NCI-H510A treated with DMSO at 0.1 percent for 48 hours (cell line): Measurements from ENCODE around the gene SPSB1.
A peak's percentile ranks its signal among the peaks of the same experiment; 100 is the strongest.

ENCODE experiments used
- DNase-seq: peaks from one replicate; lab custom pipeline; 2025; lab: John Stamatoyannopoulos, UW

SPSB1 gene

DNA sequence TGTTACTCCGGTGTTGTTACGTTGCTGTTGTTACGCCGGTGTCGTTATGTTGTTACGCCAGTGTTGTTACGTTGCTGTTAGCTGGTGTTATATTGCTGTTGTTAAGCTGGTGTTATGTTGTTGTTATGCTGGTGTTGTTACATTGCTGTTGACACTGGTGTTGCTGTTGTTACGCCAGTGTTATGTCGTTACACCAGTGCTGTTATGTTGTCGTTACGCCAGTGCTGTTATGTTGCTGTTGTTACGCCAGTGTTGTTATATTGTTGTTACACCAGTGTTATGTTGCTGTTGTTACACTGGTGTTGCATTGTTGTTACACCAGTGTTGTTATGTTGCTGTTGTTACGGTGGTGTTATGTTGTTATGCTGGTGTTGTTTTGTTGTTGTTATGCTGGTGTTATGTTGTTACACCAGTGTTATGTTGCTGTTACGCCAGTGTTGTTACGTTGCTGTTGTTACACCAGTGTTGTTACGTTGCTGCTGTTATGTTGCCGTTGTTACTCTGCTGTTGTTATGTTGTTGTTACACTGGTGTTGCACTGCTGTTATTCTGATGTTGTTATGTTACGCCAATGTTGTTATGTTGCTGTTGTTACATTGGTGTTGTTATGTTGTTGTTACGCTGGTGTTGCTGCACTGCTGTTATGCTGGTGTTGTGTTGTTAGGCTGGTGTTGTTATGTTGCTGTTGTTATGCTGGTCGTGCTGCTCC is 32.5 kb upstream of the SPSB1 start:
- no peak for DNase-seq

DNA sequence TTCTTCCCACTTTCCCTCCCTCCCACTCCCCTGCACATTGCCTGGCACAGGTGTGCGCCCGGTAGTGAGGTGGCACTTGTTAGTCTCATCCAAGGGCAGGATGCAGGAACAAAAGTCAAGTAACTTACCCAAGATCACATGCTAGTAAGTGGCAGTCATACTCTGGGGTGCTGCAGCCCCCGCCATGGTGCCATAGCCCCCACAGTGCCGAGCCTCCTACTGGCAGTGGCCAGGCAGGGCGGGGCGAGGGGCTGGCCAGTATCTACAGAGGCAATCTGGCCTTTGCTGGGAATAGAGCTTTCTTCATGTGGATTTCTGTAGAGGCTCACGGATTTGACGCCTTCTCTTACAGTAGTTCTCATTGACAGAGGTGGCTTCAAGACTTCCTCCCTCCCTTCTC is 31.2 kb upstream of the SPSB1 start:
- no peak for DNase-seq

DNA sequence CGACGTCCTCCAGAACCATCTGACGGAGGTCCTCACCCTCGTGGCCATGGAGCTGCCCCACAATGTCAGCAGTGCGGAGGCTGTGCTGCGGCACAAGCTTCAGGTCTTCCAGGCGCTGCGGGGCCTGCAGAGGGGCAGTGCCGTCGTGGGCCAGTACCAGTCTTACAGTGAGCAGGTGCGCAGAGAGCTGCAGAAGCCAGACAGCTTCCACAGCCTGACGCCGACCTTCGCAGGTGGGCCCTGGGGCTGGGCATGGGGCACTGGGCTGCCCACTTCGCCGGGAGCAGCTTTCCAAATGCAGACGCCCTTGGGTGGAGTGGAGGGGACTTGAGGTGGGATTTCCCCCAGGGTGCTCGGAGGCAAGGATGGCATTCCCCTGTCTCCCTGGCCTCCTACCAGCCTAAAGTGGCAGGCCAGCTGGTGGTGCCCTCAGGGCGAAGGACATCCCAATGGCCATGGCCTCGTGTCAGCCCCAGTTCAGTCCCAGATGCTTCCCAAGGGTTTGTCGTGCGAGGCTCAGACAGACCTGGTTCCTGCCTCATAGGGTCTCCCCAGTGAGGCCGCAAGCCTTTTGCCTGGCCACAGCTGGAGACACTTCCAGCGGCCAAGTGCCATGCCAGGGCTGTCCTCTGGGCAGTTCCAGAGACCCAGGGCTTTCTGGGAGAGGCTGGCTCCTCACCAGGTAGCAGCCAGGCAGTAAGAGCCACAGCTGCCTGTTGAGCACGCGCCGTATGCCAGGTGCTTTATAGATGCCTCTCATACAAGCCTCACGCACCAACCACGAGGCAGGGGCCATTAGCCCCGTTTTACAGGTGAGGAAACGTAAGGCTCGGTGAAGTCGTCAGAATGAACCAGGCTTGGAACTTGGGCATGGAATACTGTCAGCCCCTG is 30.4 kb upstream of the SPSB1 start:
- DNase-seq: peak; percentile 43

DNA sequence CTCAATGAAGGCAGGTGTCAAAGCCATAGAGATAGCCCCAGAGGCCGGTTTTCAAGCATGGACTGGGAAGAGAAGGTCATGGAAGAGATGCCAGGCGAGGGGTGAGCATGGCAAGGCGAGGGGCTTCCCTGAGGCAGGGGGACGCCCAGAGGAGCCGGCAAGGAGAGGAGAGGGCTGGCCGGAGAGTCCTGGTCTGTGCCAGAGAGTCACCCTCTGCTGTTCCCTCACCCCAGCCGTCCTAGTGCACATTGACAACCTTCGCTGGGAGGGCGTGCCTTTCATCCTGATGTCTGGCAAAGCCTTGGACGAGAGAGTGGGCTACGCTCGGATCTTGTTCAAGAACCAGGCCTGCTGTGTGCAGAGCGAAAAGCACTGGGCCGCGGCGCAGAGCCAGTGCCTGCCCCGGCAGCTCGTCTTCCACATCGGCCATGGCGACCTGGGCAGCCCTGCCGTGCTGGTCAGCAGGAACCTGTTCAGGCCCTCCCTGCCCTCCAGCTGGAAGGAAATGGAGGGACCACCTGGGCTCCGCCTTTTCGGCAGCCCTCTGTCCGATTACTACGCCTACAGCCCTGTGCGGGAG is 29.3 kb upstream of the SPSB1 start:
- no peak for DNase-seq

DNA sequence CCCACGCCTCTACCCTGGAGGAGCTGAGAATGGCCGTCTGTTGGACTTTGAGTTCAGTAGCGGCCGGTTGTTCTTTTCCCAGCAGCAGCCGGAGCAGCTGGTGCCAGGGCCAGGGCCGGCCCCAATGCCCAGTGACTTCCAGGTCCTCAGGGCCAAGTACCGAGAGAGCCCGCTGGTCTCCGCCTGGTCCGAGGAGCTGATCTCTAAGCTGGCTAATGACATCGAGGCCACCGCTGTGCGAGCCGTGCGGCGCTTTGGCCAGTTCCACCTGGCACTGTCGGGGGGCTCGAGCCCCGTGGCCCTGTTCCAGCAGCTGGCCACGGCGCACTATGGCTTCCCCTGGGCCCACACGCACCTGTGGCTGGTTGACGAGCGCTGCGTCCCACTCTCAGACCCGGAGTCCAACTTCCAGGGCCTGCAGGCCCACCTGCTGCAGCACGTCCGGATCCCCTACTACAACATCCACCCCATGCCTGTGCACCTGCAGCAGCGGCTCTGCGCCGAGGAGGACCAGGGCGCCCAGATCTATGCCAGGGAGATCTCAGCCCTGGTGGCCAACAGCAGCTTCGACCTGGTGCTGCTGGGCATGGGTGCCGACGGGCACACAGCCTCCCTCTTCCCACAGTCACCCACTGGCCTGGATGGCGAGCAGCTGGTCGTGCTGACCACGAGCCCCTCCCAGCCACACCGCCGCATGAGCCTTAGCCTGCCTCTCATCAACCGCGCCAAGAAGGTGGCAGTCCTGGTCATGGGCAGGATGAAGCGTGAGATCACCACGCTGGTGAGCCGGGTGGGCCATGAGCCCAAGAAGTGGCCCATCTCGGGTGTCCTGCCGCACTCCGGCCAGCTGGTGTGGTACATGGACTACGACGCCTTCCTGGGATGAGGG is 28.5 kb upstream of the SPSB1 start:
- DNase-seq: no peak

DNA sequence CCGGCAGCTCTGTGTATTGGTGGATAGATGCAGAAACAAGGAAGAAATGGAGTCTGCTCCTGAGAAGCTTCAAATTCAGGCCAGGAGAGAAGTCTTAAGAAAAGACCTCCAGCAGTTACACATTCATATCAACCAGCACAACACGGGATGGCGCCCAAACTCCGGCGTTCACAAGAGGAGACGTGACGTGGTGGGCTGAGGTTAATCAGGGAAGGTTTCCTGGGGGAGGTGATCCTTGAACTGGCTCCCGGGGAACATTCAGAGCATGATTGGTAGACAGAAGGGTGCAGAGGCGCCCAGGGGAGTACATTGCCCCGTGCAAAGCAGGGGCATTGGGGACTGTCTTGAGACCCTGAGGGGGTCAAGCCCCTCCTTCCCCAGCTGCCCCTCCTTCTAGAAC is 27.7 kb upstream of the SPSB1 start:
- no peak for DNase-seq

DNA sequence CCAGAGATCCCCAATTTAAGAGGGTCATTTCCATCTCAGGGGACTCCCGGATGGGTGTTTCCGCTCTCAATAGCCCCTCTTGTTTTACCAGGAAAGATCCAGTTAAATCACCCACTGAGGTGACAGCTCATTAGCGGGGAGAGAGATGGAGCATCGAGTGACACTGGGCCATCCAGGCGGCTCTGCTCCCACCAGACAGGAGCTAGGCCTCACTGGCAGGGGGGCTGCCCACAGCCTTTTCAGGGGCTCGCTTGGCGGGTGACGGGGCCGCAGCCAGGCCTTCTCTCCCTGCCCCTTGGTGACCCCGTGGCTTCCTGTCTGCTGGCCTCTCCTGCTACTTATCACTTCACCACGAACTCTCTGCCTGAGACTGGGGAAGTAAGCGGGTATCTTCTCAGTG is 26.7 kb upstream of the SPSB1 start:
- no peak for DNase-seq

DNA sequence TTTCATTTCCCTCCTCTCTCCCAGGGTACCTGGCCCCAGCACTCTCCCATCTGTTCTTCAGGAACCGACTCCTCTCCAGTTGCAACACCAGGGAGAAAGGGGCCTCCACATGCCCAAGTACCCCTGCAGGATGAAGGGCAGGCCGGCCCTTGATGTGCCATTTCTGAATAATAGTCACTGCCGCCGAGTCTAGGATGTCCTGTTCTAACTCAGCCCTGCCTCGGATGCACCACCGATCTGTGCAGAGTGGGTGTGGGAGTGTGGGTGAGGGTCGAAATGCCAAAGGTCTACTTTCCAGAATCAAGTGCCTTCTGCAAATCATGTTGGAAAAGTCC is 25.4 kb upstream of the SPSB1 start:
- DNase-seq: no peak

DNA sequence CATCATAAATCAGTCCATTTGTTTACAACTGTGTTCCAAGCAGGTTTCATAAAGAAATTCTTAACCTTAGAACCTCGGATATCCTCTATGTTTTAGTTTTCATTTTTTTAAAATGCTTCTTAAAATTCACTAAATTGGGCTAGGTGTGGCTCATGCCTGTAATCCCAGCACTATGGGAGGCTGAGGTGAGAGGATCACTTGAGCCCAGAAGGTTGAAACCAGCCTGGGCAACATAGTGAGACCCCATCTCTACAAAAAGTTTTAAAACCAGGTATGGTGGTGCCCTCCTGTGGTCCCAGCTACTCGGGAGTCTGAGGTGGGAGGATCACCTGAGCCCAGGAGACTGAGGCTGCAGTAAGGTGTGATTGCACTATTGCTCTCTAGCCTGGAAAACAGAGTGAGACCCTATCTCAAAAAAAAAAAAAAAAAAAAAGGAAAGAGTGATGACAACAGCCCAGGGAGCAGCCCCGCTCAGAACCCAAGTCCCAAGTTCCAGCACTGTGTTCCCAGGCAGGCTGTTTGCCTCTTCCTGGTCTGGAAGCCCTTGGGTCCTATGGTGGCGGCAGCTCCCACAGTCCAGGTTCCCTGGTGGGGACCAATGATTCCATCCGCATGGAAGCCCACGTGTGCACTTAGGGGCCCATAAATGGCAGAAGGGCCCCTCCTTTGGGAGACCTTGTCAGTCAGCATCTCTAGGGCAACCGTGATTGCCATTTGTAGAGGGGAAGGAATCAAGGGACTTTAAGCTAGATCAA is 24.7 kb upstream of the SPSB1 start:
- DNase-seq: no peak

DNA sequence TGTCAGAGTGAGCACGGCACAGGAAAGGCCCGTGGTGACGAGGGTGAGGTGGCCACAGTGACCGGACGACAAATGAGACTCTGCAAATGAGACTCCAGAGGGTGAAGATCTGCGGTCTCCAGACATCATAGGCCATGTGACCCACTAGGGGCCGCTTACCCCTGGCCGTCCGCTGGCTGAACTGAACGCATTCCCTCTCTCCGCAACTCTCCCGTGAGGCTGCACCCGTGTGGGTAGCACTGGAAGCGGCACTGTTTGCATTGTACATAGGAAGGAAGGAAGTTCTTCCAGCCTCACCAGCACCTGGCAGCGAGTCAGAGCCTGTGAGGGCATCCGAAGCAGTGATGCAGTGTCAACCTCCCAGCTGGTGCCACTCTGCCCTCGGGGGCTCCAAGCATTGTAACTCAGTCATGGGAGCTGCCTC is 23.6 kb upstream of the SPSB1 start:
- peak; percentile 60 for DNase-seq

DNA sequence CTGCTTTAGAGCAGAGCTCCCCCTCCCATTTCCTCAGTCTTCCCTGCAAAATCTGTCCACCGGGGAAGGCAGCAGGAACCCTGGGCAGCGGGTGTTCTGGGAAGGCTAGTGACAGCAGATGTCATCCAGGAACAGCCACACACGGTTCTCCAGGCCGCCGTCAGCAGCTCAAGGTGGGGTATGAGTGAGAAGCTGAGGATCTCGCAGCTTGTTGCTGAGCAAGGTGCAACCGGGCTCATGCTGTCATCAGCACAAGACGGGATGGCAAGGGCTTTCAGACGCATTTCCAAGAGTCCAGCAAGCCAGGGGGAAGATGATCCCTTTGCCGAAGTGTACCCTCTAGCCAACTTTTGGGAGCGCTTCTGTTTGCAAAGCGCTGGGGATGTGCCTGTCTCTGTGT is 23.0 kb upstream of the SPSB1 start:
- DNase-seq: no peak

DNA sequence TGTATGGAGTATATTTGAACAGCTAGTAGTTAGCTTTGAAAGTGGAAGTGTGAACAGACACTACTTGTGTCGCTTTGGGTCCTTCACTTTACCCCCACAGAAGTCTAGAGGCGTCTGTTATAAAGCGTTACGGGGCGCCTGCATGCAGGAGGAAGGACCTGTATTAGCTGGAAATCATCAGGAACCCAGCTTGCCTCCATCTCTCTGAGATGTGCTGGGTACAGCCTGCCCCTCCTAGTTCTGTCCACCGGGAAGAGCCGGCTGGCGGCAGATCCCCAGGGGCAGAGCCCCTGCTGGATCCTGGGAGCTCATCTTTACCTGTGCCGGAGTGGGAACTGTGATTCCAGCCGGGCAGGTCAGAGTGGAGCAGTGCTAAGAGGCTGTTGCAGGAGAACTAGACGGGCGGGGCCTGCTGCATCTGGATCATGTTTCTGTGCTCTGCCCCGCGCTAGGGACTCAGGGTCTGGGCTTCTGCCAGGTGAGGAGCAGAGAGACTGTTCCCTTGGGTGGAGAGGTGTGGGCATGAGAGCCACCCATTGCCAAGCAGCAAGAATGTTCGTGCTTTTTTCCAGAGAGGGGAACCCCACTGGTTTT is 22.3 kb upstream of the SPSB1 start:
- DNase-seq: peak; percentile 99

DNA sequence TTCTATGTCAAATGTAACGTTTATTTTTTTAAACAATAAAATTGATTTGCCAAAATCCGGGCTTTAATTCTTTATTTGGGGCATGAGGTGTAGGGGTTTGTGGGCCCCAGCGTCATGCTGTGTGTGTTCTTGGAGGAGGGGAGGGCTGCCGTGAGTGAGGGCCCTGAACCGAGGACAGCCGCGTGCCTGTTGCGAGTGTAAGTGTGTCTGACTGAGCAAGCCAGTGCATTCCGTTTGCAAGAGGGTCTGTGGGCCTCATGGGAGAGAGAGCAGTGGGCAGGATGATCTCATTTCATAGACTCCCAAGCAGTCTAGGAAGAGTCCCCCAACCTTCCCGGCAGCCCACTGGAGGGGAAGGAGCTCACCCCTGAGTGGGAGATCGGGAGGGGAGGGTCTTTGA is 21.4 kb upstream of the SPSB1 start:
- no peak for DNase-seq

DNA sequence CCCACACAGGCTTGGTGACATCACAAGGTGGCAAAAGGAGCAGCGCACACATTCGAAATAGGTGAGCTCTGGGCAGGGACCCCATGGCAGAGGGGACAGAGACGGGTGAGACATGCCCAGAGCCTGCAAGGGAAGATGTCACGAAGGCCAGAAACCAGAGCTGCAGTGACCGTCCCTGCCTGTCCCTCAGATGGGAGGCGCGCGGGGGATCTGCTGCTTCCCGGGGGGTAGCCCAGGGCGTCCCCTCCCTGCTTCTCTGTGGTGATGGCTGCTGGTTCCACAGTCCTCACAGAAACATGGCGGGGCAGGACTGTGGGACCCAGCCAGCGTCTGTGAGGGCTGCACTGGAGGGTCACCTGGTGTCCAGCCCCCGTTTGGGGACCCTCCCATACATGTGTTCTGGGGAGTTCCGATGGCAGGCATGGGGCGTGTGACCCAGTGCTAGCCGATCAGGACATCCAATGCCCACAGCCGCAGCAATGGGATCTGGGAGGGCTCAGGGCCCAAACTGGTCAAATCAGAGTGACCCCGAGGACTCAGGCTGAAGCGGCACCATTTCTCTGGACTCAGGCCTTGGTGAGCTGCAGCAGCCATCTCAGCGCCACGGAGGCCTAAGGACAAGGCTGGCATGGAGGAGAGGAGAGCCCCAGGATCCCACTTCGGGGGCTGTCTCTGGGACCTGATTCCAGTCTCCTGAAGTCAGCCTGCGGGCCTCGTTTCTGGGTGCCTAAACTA is 20.7 kb upstream of the SPSB1 start:
- DNase-seq: no peak

DNA sequence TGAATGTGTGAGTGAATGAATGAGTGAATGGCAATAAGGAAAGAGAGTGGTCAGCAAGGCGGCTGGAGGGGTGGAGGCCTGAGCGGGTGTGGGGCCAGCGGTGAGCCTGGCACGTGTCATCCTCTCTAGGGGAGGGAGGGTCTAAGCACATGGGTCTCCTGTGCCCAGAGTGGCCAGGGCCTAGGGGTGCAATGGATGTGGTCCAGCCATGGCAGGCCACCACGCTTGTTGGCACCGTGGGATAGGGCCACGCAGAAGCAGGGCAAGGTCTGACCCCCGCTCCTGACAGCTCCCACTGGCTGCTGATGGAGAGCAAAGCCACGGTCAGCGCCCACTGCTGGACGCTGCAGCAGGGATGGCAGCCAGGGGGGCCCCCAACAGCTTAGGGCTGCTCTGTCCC is 19.5 kb upstream of the SPSB1 start:
- no peak for DNase-seq

DNA sequence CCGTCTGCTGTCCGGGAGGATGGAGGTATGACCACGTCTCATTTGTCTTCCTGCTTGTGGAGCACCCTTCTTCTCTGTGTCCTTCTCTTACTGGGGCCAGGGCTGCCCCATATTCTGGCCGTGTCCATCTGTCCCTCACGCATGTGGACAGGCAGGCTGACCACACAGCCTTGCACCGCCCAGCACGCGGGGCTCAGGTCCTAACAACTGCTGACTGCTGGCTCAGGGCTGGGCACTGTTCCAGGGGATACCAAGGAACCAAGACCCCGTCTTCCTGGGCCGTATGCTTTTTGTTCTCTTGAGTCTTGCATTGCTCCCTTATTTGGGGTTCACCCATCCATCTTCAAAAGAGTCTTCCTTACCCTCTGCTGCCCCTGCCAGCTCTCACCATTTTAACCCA is 17.5 kb upstream of the SPSB1 start:
- DNase-seq: no peak

DNA sequence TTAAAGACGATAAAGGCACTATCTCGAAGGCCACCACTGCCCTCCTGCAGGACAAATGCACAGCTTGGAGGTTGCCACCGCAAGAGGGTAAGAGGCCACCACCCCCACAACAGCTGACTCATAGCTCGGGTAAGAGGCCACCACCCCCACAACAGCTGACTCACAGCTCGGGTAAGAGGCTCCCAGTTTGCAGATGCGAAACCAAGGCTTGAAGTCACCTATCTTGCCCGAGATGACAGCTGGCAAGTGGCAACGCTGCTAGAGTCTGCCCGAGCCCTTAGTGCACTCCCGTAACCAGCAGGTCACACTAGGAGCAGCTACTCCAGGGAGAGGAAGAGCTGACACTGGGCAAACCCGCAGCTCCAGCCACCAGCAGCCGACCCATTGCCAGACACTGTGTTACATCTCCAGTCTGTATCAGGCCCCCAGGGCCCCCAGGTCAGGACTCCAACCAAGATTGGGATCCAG is 17.1 kb upstream of the SPSB1 start:
- DNase-seq: peak; percentile 95

DNA sequence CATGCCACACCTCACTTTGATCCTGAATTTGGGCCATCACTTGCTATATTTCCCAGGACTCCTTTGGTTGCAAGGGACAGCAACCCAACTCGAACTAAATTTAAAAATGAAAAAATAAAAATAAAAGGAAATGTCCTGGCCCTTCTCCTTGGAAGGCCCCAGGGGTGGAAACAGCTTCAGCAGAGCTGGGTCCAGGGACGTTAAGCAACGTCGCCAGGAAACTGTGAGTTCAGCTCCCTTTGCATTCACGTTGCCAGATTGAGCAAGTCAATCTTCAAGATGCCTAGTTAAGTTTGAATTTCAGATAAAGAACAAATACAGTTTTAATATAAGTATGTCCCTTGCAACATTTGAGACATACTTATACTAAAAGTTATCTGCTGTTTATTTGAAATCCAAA is 14.6 kb upstream of the SPSB1 start:
- DNase-seq: no peak

DNA sequence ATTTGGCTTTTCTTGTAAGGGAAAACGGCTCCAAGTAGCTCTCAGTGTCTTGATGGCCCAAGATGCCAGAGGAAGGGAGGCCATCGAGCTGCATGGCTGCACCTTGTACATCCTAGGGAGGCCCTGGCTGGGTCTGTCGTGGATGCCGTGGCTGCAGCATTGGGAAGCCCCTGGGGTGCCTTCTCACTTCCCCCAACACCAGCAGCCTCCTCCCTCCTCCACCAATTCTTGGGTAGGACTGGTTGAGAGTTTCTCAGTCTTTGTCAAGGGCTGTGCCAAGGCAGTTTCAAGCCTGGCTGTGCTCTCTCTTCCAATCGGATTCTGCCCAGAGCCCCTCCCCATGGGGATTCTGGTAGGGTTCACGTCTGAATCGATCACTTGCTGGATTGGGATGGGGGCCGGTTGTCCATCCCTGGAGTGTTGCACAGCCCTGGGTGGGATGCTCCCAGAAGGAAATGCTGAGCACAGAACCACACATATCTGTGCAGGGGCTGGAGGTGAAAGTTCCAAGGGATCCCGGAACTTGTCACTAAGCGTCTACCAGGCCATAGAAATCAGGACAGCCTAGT is 14.0 kb upstream of the SPSB1 start:
- DNase-seq: no peak
